CD14-positive monocyte (primary cell): ENCODE measurements around the gene PROKR2. TPM values are rescaled to one million over a fixed set of nuclear protein-coding genes. Genes with fewer than 3 reads are reported as not detected.
A peak's percentile ranks its signal among the peaks of the same experiment; 100 is the strongest.

Experiments used
- DNase-seq, 3 donors: peaks; one replicate each; pipeline ENCODE4 v3.0.0-alpha.2; 2011 to 2022
- H2AFZ ChIP-seq: 2 replicates; pipeline ENCODE4 v1.6.0; 2012; ENCODE audit warnings: mild to moderate bottlenecking, low read depth, low read length, inconsistent platforms; ENCODE audit not compliant: insufficient read depth, poor library complexity, severe bottlenecking
- H3K27ac ChIP-seq, 2 donors: 1 replicate in 1 of 2; 2 replicates in 1 of 2; pipeline ENCODE4 v1.5.1; 2012 to 2013; ENCODE audit warnings: low read length in 2 of 2, control low read depth in 1 of 2, inconsistent platforms in 1 of 2, low read depth in 1 of 2, mild to moderate bottlenecking in 1 of 2
- H3K27me3 ChIP-seq, 2 donors: one replicate each; pipeline versions ENCODE4 v1.6.0 to v1.6.1; 2011 to 2013; ENCODE audit warnings: low read length in 2 of 2; ENCODE audit not compliant: control insufficient read depth in 2 of 2, insufficient read depth in 2 of 2
- H3K36me3 ChIP-seq, 2 donors: replicated peaks in 1 of 2; 1 replicate in 1 of 2; 2 replicates in 1 of 2; pipeline versions ENCODE4 v1.5.1 to v1.6.1; 2012 to 2013; ENCODE audit warnings: low read length in 2 of 2, control low read depth in 1 of 2, inconsistent platforms in 1 of 2, mild to moderate bottlenecking in 1 of 2; ENCODE audit not compliant: insufficient read depth in 2 of 2, control insufficient read depth in 1 of 2
- H3K4me1 ChIP-seq, 2 donors: 1 replicate in 1 of 2; 2 replicates in 1 of 2; pipeline versions ENCODE4 v1.5.1 to v1.6.1; 2012 to 2013; ENCODE audit warnings: low read length in 2 of 2, control low read depth in 1 of 2, inconsistent platforms in 1 of 2, mild to moderate bottlenecking in 1 of 2, moderate library complexity in 1 of 2; ENCODE audit not compliant: insufficient read depth in 2 of 2, control insufficient read depth in 1 of 2
- H3K4me2 ChIP-seq: replicated peaks from 2 replicates; pipeline ENCODE3; 2012; ENCODE audit warnings: low read length, moderate library complexity, mild to moderate bottlenecking; ENCODE audit not compliant: poor library complexity, severe bottlenecking; ENCODE audit errors: extremely low read depth
- H3K4me3 ChIP-seq, 3 experiments: fragments of 200-600 bp in 1 of 3; sonication (generic) in 1 of 3; replicated peaks in 1 of 3; 1 replicate in 2 of 3; 2 replicates in 1 of 3; pipeline ENCODE4 v1.5.1; 2011 to 2013; ENCODE audit warnings: low read length in 3 of 3, mild to moderate bottlenecking in 3 of 3, control low read depth in 2 of 3, low read depth in 2 of 3, inconsistent platforms in 1 of 3, moderate library complexity in 1 of 3
- H3K79me2 ChIP-seq: 2 replicates; pipeline ENCODE4 v1.6.0; 2012; ENCODE audit warnings: mild to moderate bottlenecking, control low read depth, inconsistent platforms, low read length, moderate library complexity; ENCODE audit not compliant: insufficient read depth
- H3K9ac ChIP-seq: 2 replicates; pipeline ENCODE4 v1.6.0; 2017; ENCODE audit warnings: low read length, mild to moderate bottlenecking; ENCODE audit not compliant: insufficient read depth, poor library complexity, severe bottlenecking
- H3K9me3 ChIP-seq, 2 donors: replicated peaks in 1 of 2; 1 replicate in 1 of 2; 2 replicates in 1 of 2; pipeline versions ENCODE4 v1.5.1 to v1.6.1; 2012 to 2013; ENCODE audit warnings: low read length in 2 of 2, control low read depth in 1 of 2; ENCODE audit not compliant: control insufficient read depth in 1 of 2, insufficient read depth in 1 of 2
- H4K20me1 ChIP-seq: 2 replicates; pipeline ENCODE4 v1.6.0; 2012; ENCODE audit warnings: mild to moderate bottlenecking, low read length, control low read depth, moderate library complexity; ENCODE audit not compliant: insufficient read depth
- H3K27ac Mint-ChIP-seq, 7 donors: one replicate each; pipeline ENCODE4 v1.8.0; 2020; ENCODE audit warnings: mild to moderate bottlenecking in 7 of 7, mixed read lengths in 7 of 7, moderate library complexity in 6 of 7, inconsistent platforms in 2 of 7
- H3K27me3 Mint-ChIP-seq, 3 donors: one replicate each; pipeline ENCODE4 v1.8.0; 2021 to 2022; ENCODE audit warnings: low read depth in 3 of 3, mild to moderate bottlenecking in 3 of 3, mixed read lengths in 3 of 3, moderate library complexity in 3 of 3, inconsistent platforms in 1 of 3
- H3K36me3 Mint-ChIP-seq, 2 donors: one replicate each; pipeline ENCODE4 v1.8.0; 2020; ENCODE audit warnings: mixed read lengths in 2 of 2, inconsistent platforms in 1 of 2, mild to moderate bottlenecking in 1 of 2
- H3K4me1 Mint-ChIP-seq: one replicate; pipeline ENCODE4 v1.8.0; 2020; ENCODE audit warnings: mild to moderate bottlenecking, mixed read lengths
- H3K4me3 Mint-ChIP-seq, 2 donors: one replicate each; pipeline ENCODE4 v1.8.0; 2020; ENCODE audit warnings: mild to moderate bottlenecking in 2 of 2, mixed read lengths in 2 of 2, moderate library complexity in 1 of 2
- H3K9me3 Mint-ChIP-seq, 7 donors: one replicate each; pipeline ENCODE4 v1.8.0; 2020 to 2022; ENCODE audit warnings: mixed read lengths in 7 of 7, mild to moderate bottlenecking in 6 of 7, moderate library complexity in 6 of 7, inconsistent platforms in 2 of 7
- WGBS: methylation state at CpG from one replicate; pipeline ENCODE4 v1.1.5; 2013; ENCODE audit warnings: missing lambda C conversion rate; ENCODE audit not compliant: insufficient coverage; 5-methylcytosine and 5-hydroxymethylcytosine counted together
- intact Hi-C, 2 donors: fragments of 100-400 bp; cut with micrococcal nuclease; formaldehyde crosslinking; loops; one replicate each; pipeline versions ENCODE4 v1.15.0 to v1.15.1; 2023
- polyA minus RNA-seq: library from RNA; depleted of rRNA, polyadenylated mRNA; stranded (reverse); fragments of >200 nt; gene quantifications from 2 replicates; pipeline ENCODE4 v1.2.3, GENCODE V29; 2012
- polyA plus RNA-seq, 3 donors: library from polyadenylated mRNA; depleted of rRNA in 1 of 3; unstranded in 2 of 3; stranded (reverse) in 1 of 3; fragments of 300-500 nt in 2 of 3; fragments of >200 nt in 1 of 3; fragmentation: Illumina TruSeq in 2 of 3; gene quantifications; 1 replicate in 2 of 3; 2 replicates in 1 of 3; pipeline ENCODE4 v1.2.3, GENCODE V29; 2012 to 2021
- total RNA-seq, 12 experiments: library from RNA in 1 of 12; stranded (reverse) in 1 of 12; fragments of 120-200 nt in 1 of 12; gene quantifications; one replicate each; pipeline ENCODE4 v1.2.4 and lab custom pipeline; 2013 to 2026; ENCODE audit warnings: mixed read lengths in 6 of 12, inconsistent platforms in 1 of 12
- TF ChIP-seq, protein P1 (sequence below): fragments of 200-600 bp; IDR thresholded peaks from one replicate; pipeline ENCODE4 v1.8.0; 2022; ENCODE audit warnings: antibody characterized with exemption, mild to moderate bottlenecking

The PROKR2 gene
- total RNA-seq (2013) = not detected
- polyA plus RNA-seq (not detected), polyA minus RNA-seq (not detected in 2 replicates), total RNA-seq (lab: John Stamatoyannopoulos, UW) (0 to 1.4 (median 0.06) reads per million in 11 experiments)

- H3K27ac ChIP-seq = no peak within 1 kb of the TSS
- peak within 1 kb of the TSS; percentile 7 for H3K4me2 ChIP-seq
- peaks cover 56 to 73% (median 60%) of the 10 kb centered on the region in 3 donors for H3K27me3 Mint-ChIP-seq
- H3K9me3 ChIP-seq = peaks cover 0 to 12% of the 10 kb centered on the region in 2 donors
- H3K4me3 Mint-ChIP-seq = peak within 1 kb of the TSS in 1 of 2 donors; percentile 73
- 1% methylated on average over 88 of the region's 92 CpGs for WGBS
- no peaks in the 10 kb centered on the region for H3K4me1 ChIP-seq
- no peaks in the 10 kb centered on the region for H4K20me1 ChIP-seq
- no peak within 1 kb of the TSS for H3K4me3 ChIP-seq
- H3K36me3 Mint-ChIP-seq = no peaks in the 10 kb centered on the region
- H3K27ac Mint-ChIP-seq = no peak within 1 kb of the TSS
- H3K27me3 ChIP-seq = peaks cover 15 to 50% of the 10 kb centered on the region in 2 donors
- TF ChIP-seq, protein P1, sequence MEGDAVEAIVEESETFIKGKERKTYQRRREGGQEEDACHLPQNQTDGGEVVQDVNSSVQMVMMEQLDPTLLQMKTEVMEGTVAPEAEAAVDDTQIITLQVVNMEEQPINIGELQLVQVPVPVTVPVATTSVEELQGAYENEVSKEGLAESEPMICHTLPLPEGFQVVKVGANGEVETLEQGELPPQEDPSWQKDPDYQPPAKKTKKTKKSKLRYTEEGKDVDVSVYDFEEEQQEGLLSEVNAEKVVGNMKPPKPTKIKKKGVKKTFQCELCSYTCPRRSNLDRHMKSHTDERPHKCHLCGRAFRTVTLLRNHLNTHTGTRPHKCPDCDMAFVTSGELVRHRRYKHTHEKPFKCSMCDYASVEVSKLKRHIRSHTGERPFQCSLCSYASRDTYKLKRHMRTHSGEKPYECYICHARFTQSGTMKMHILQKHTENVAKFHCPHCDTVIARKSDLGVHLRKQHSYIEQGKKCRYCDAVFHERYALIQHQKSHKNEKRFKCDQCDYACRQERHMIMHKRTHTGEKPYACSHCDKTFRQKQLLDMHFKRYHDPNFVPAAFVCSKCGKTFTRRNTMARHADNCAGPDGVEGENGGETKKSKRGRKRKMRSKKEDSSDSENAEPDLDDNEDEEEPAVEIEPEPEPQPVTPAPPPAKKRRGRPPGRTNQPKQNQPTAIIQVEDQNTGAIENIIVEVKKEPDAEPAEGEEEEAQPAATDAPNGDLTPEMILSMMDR = no peak
- H2AFZ ChIP-seq = no peak within 1 kb of the TSS
- H3K79me2 ChIP-seq = no peaks in the 10 kb centered on the region
- DNase-seq = no peak
- peaks cover 3% of the 10 kb centered on the region for H3K4me1 Mint-ChIP-seq
- intact Hi-C loops = no loop called here
- peaks cover 0 to 16% (median 9%) of the 10 kb centered on the region in 7 donors for H3K9me3 Mint-ChIP-seq
- H3K9ac ChIP-seq = no peak within 1 kb of the TSS
- no peaks in the 10 kb centered on the region for H3K36me3 ChIP-seq
Observed at GRCh38 chr20:5316188-5317158, at the start of gene PROKR2. PROKR2 (minus strand) TSS chr20:5316954; CDS start chr20:5314369, 2,585 bp downstream.

- Histone ChIP-seq H3K4me2 (no peak overlapping the region), H4K20me1 (no peaks in the 10 kb centered on the region), H3K27ac (no peak overlapping the region), H3K27me3 (peaks cover 3 to 5% of the 10 kb centered on the region in 2 donors), H3K4me3 (no peak overlapping the region), H3K9ac (no peak overlapping the region), H3K9me3 (peaks cover 10 to 20% of the 10 kb centered on the region in 2 donors), H2AFZ (no peak overlapping the region), H3K4me1 (no peaks in the 10 kb centered on the region), H3K79me2 (no peaks in the 10 kb centered on the region), H3K36me3 (no peaks in the 10 kb centered on the region)
- no peaks in the 10 kb centered on the region for H3K4me1 Mint-ChIP-seq
- H3K27me3 Mint-ChIP-seq = peaks cover 10 to 12% (median 10%) of the 10 kb centered on the region in 3 donors
- no peak overlapping the region for H3K27ac Mint-ChIP-seq
- no peak overlapping the region for H3K4me3 Mint-ChIP-seq
- H3K36me3 Mint-ChIP-seq = no peaks in the 10 kb centered on the region
- WGBS = 100% methylated on average over 2 of the region's 3 CpGs
- intact Hi-C loops = no loop called here
- TF ChIP-seq, protein P1 = no peak
- peaks cover 7 to 40% (median 24%) of the 10 kb centered on the region in 7 donors for H3K9me3 Mint-ChIP-seq
- DNase-seq = no peak
Observed at GRCh38 chr20:5364997-5365597, 48.3 kb upstream of the PROKR2 start.
